Omental fat pad (tissue), 4 donors: ENCODE results near the gene PEDS1. TPM values are rescaled to one million over a fixed set of nuclear protein-coding genes. Genes with fewer than 3 reads are reported as not detected.

ENCODE experiments used
- ATAC-seq: fragments of 150-250 bp; one replicate; pipeline ENCODE4 v1.9.1; 2016; ENCODE audit warnings: mild to moderate bottlenecking, moderate library complexity; ENCODE audit not compliant: low FRiP score
- DNase-seq: peaks from one replicate; pipeline ENCODE4 v3.0.0-alpha.2; 2019; ENCODE audit warnings: low spot score
- CTCF ChIP-seq, 3 donors: fragments of 450-650 bp; IDR thresholded peaks; one replicate each; pipeline ENCODE4 v1.5.1; 2016 to 2017; ENCODE audit warnings: antibody characterized with exemption in 3 of 3, mild to moderate bottlenecking in 3 of 3, moderate library complexity in 2 of 3
- total RNA-seq, 4 donors: library from RNA; depleted of rRNA; stranded (reverse); fragments of >200 nt; gene quantifications; one replicate each; pipeline ENCODE4 v1.1.0, GENCODE V29; 2016

Gene PEDS1
- total RNA-seq, 4 donors from 2014 or later: 20.8 to 61.5 (median 29.0) TPM

GRCh38 chr20:50193836-50194421, 40.4 kb upstream of the PEDS1 start:
- ATAC-seq (no peak), DNase-seq (no peak)
- TF ChIP-seq CTCF (IDR thresholded peaks at IDR 0.05): no peak

GRCh38 chr20:50193199-50193835, 39.8 kb upstream of the PEDS1 start:
- ATAC-seq (no peak), DNase-seq (no peak)
- no peak for TF ChIP-seq CTCF (IDR thresholded peaks at IDR 0.05)

DNA sequence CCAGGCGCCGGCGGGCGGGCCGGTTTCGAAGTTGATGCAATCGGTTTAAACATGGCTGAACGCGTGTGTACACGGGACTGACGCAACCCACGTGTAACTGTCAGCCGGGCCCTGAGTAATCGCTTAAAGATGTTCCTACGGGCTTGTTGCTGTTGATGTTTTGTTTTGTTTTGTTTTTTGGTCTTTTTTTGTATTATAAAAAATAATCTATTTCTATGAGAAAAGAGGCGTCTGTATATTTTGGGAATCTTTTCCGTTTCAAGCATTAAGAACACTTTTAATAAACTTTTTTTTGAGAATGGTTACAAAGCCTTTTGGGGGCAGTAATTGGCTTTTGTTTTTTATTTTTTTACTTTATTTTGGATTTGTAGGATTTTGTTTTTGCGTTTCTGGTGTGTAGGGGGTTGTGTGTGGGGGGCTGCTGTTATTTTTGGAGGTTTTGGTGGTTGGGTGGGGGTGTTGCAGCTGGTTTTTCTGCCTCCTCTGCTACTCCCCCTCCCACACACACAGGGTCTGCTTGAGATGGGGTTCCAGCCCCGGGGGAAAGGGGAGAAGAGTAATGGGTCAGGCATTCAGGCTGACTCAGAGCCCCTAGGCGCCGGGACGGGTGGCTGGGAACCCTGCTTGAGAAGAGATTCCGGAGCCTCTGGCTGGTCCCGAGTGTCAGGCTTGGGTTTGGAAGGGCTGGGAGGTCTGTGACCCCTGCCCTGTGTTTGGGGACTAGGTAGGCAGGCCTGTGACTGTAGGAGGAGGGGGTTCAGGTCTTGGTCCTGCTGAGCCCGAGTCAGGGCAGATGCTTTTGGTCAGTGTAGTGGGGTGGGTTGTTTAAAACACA, 39.1 kb upstream of the PEDS1 start:
- ATAC-seq: no peak
- DNase-seq: no peak

DNA sequence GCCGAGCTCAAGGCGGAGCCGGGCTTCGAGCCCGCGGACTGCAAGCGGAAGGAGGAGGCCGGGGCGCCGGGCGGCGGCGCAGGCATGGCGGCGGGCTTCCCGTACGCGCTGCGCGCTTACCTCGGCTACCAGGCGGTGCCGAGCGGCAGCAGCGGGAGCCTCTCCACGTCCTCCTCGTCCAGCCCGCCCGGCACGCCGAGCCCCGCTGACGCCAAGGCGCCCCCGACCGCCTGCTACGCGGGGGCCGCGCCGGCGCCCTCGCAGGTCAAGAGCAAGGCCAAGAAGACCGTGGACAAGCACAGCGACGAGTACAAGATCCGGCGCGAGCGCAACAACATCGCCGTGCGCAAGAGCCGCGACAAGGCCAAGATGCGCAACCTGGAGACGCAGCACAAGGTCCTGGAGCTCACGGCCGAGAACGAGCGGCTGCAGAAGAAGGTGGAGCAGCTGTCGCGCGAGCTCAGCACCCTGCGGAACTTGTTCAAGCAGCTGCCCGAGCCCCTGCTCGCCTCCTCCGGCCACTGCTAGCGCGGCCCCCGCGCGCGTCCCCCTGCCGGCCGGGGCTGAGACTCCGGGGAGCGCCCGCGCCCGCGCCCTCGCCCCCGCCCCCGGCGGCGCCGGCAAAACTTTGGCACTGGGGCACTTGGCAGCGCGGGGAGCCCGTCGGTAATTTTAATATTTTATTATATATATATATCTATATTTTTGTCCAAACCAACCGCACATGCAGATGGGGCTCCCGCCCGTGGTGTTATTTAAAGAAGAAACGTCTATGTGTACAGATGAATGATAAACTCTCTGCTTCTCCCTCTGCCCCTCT, 38.2 kb upstream of the PEDS1 start:
- TF ChIP-seq CTCF (IDR thresholded peaks at IDR 0.05): peak in 1 of 3 donors; percentile 36
- ATAC-seq (no peak), DNase-seq (no peak)

More for the DNA sequence above, 39.1 kb upstream of the PEDS1 start:
- no peak for TF ChIP-seq CTCF (IDR thresholded peaks at IDR 0.05)

GRCh38 chr20:50191065-50191543, 37.6 kb upstream of the PEDS1 start:
- no peak for DNase-seq
- peak; percentile 1 for ATAC-seq
- no peak for TF ChIP-seq CTCF (IDR thresholded peaks at IDR 0.05)

- DNase-seq (peak; percentile 83), ATAC-seq (peak; percentile 67)
- peak in 1 of 3 donors; percentile 73 for TF ChIP-seq CTCF (IDR thresholded peaks at IDR 0.05)
These were observed 36.9 kb upstream of the PEDS1 start, which contains the start of gene CEBPB for GRCh38 chr20:50190251-50191064. CEBPB (plus strand) TSS chr20:50190830; CDS start chr20:50191034, 204 bp downstream.
